HCT116 (cell line): ENCODE data around the gene COL23A1.

Experiments used
- EZH2 ChIP-seq: fragments of 200-600 bp; sonication (generic); IDR thresholded peaks from 2 replicates; pipeline ENCODE4 v1.6.1; 2017; ENCODE audit warnings: antibody characterized with exemption, mixed run types
- JUND ChIP-seq: IDR thresholded peaks from 2 replicates; pipeline ENCODE4 v1.6.1; 2012

- TF ChIP-seq JUND, result no peak
- no peak for TF ChIP-seq EZH2
Observed at GRCh38 chr5:178349075-178349511, 241.1 kb downstream of the COL23A1 start.
